Activated naive CD4-positive, alpha-beta T cell treated with anti-CD3 and anti-CD28 coated beads, Interleukin-2, amount 10 ng/mL, durations not matched to agents 7 days and 5 days (primary cell): ENCODE results near the gene GTF2F1.
"Not testable (repeated sequence)": the region's sequence is repeated elsewhere in the genome, so short reads cannot be mapped to it uniquely, and the experiment has no call there.

Experiments
- CTCF ChIA-PET: fragments of 350-600 bp; sonication (Branson Sonifier 250); formaldehyde crosslinking; loops from one replicate; lab custom pipeline; 2021; ENCODE audit warnings: antibody characterized with exemption; lab: Charles Lee
- DNase-seq: peaks from one replicate; pipeline ENCODE4 v3.0.0-alpha.2; 2020
- H3K27ac Mint-ChIP-seq: one replicate; pipeline ENCODE4 v1.8.0; 2021; ENCODE audit warnings: mild to moderate bottlenecking, moderate library complexity, mixed read lengths
- H3K27me3 Mint-ChIP-seq: one replicate; pipeline ENCODE4 v1.8.0; 2021; ENCODE audit warnings: mild to moderate bottlenecking, mixed read lengths
- H3K36me3 Mint-ChIP-seq: one replicate; pipeline ENCODE4 v1.8.0; 2021; ENCODE audit warnings: mixed read lengths
- H3K4me1 Mint-ChIP-seq: one replicate; pipeline ENCODE4 v1.8.0; 2021; ENCODE audit warnings: mixed read lengths
- H3K4me3 Mint-ChIP-seq: one replicate; pipeline ENCODE4 v1.8.0; 2021; ENCODE audit warnings: mild to moderate bottlenecking, moderate library complexity, mixed read lengths
- H3K9me3 Mint-ChIP-seq: one replicate; pipeline ENCODE4 v1.8.0; 2021; ENCODE audit warnings: mixed read lengths

The GTF2F1 gene

GRCh38 chr19:6393074-6393982 lies at the start of gene GTF2F1:
GTF2F1 (minus strand) TSS chr19:6393164; CDS start chr19:6392995, 169 bp downstream.
- H3K27ac Mint-ChIP-seq, result peak within 1 kb of the TSS; percentile 94
- DNase-seq, result peak; percentile 94
- peaks cover 32% of the 10 kb centered on the region for H3K4me1 Mint-ChIP-seq
- peak within 1 kb of the TSS; percentile 96 for H3K4me3 Mint-ChIP-seq
- H3K36me3 Mint-ChIP-seq, result peaks cover 22% of the 10 kb centered on the region
- peaks cover 6% of the 10 kb centered on the region for H3K27me3 Mint-ChIP-seq
- CTCF ChIA-PET, result interaction anchor here (1.2 to 1.3 kb wide), 2 partner anchors 33 to 112 kb away, joined by 3 read pairs; no protein-coding TSS in a partner anchor
- H3K9me3 Mint-ChIP-seq, result no peaks in the 10 kb centered on the region

- H3K27me3 Mint-ChIP-seq, result no peaks in the 10 kb centered on the region
- H3K4me1 Mint-ChIP-seq, result no peaks in the 10 kb centered on the region
- CTCF ChIA-PET, result no interaction called here
- no peak for DNase-seq
- H3K27ac Mint-ChIP-seq, result no peak overlapping the region
- H3K36me3 Mint-ChIP-seq, result peaks cover 4% of the 10 kb centered on the region
- no peaks in the 10 kb centered on the region for H3K9me3 Mint-ChIP-seq
- H3K4me3 Mint-ChIP-seq, result no peak overlapping the region
These were observed 49.2 kb upstream of the GTF2F1 start for GRCh38 chr19:6442087-6442688.

GRCh38 chr19:6440905-6441304 lies 47.9 kb upstream of the GTF2F1 start:
- CTCF ChIA-PET, result no interaction called here

GRCh38 chr19:6439743-6440142 lies 46.8 kb upstream of the GTF2F1 start:
- Mint-ChIP-seq H3K4me3 (no peak overlapping the region), H3K36me3 (no peaks in the 10 kb centered on the region), H3K27ac (no peak overlapping the region), H3K4me1 (no peaks in the 10 kb centered on the region), H3K9me3 (no peaks in the 10 kb centered on the region), H3K27me3 (no peaks in the 10 kb centered on the region)
- CTCF ChIA-PET, result no interaction called here
- DNase-seq, result no peak

More at GRCh38 chr19:6440905-6441304, 47.9 kb upstream of the GTF2F1 start:
- no peak for DNase-seq
- Mint-ChIP-seq H3K9me3 (no peaks in the 10 kb centered on the region), H3K4me3 (no peak overlapping the region), H3K27me3 (no peaks in the 10 kb centered on the region), H3K4me1 (no peaks in the 10 kb centered on the region), H3K27ac (no peak overlapping the region), H3K36me3 (no peaks in the 10 kb centered on the region)

- no peak for DNase-seq
- CTCF ChIA-PET, result no interaction called here
- no peaks in the 10 kb centered on the region for H3K9me3 Mint-ChIP-seq
- no peak within 1 kb of the TSS for H3K4me3 Mint-ChIP-seq
- H3K27ac Mint-ChIP-seq, result no peak within 1 kb of the TSS
- no peaks in the 10 kb centered on the region for H3K36me3 Mint-ChIP-seq
- peaks cover 19% of the 10 kb centered on the region for H3K27me3 Mint-ChIP-seq
- H3K4me1 Mint-ChIP-seq, result peaks cover 8% of the 10 kb centered on the region
These were observed 40.7 kb upstream of the GTF2F1 start, which contains the start of gene SLC25A41 for GRCh38 chr19:6433663-6434062. SLC25A41 (minus strand) TSS chr19:6433763; CDS start chr19:6433693, 70 bp downstream.

GRCh38 chr19:6433165-6433564 lies 40.2 kb upstream of the GTF2F1 start:
- Mint-ChIP-seq H3K27ac (no peak overlapping the region), H3K4me3 (no peak overlapping the region), H3K4me1 (peaks cover 8% of the 10 kb centered on the region), H3K9me3 (no peaks in the 10 kb centered on the region), H3K27me3 (peaks cover 19% of the 10 kb centered on the region), H3K36me3 (no peaks in the 10 kb centered on the region)
- DNase-seq, result no peak
- CTCF ChIA-PET, result no interaction called here

GRCh38 chr19:6431891-6432290 lies 38.9 kb upstream of the GTF2F1 start:
- H3K4me3 Mint-ChIP-seq, result no peak overlapping the region
- peaks cover 8% of the 10 kb centered on the region for H3K4me1 Mint-ChIP-seq
- H3K27me3 Mint-ChIP-seq, result peaks cover 19% of the 10 kb centered on the region
- H3K9me3 Mint-ChIP-seq, result no peaks in the 10 kb centered on the region
- CTCF ChIA-PET, result interaction anchor here (1.4 kb wide), 1 partner anchor 213 kb away, joined by 3 read pairs; no protein-coding TSS in a partner anchor
- no peak for DNase-seq
- no peak overlapping the region for H3K27ac Mint-ChIP-seq
- H3K36me3 Mint-ChIP-seq, result no peaks in the 10 kb centered on the region

GRCh38 chr19:6429419-6430221 lies 36.7 kb upstream of the GTF2F1 start:
- H3K27me3 Mint-ChIP-seq, result peaks cover 19% of the 10 kb centered on the region
- H3K4me3 Mint-ChIP-seq, result peak overlapping the region; percentile 30
- CTCF ChIA-PET, result no interaction called here
- no peaks in the 10 kb centered on the region for H3K36me3 Mint-ChIP-seq
- H3K4me1 Mint-ChIP-seq, result peaks cover 23% of the 10 kb centered on the region
- DNase-seq, result no peak
- H3K27ac Mint-ChIP-seq, result no peak overlapping the region
- H3K9me3 Mint-ChIP-seq, result peaks cover 3% of the 10 kb centered on the region

- H3K27ac Mint-ChIP-seq, DNase-seq, H3K9me3 Mint-ChIP-seq, CTCF ChIA-PET, H3K36me3 Mint-ChIP-seq, H3K4me3 Mint-ChIP-seq: not testable (repeated sequence)
- Mint-ChIP-seq H3K27me3 (peaks cover 19% of the 10 kb centered on the region), H3K4me1 (peaks cover 23% of the 10 kb centered on the region)
These were observed 35.9 kb upstream of the GTF2F1 start for GRCh38 chr19:6428692-6429418.

GRCh38 chr19:6427131-6427530 lies 34.2 kb upstream of the GTF2F1 start:
- Mint-ChIP-seq H3K27ac (peak overlapping the region; percentile 19), H3K9me3 (peaks cover 3% of the 10 kb centered on the region), H3K4me3 (no peak overlapping the region), H3K36me3 (peaks cover 8% of the 10 kb centered on the region), H3K4me1 (peaks cover 39% of the 10 kb centered on the region), H3K27me3 (peaks cover 18% of the 10 kb centered on the region)
- DNase-seq, result no peak
- CTCF ChIA-PET, result interaction anchor here (1.4 to 1.6 kb wide), 2 partner anchors 34 to 208 kb away, joined by 3 to 4 read pairs; partner anchors contain the start of gene GTF2F1

- H3K4me3 Mint-ChIP-seq, result peak overlapping the region; percentile 69
- no peak for DNase-seq
- peaks cover 11% of the 10 kb centered on the region for H3K36me3 Mint-ChIP-seq
- peaks cover 8% of the 10 kb centered on the region for H3K27me3 Mint-ChIP-seq
- peaks cover 3% of the 10 kb centered on the region for H3K9me3 Mint-ChIP-seq
- H3K27ac Mint-ChIP-seq, result peak overlapping the region; percentile 88
- H3K4me1 Mint-ChIP-seq, result peaks cover 42% of the 10 kb centered on the region
- CTCF ChIA-PET, result interaction anchor here (0.9 to 1.6 kb wide), 4 partner anchors 9 to 79 kb away, joined by 3 to 5 read pairs (median 3); partner anchors contain the start of gene GTF2F1
These were observed 33.0 kb upstream of the GTF2F1 start for GRCh38 chr19:6425732-6426620.

- Mint-ChIP-seq H3K27ac (peak overlapping the region; percentile 88), H3K36me3 (peaks cover 20% of the 10 kb centered on the region), H3K4me1 (peaks cover 42% of the 10 kb centered on the region), H3K9me3 (peaks cover 3% of the 10 kb centered on the region), H3K4me3 (peak overlapping the region; percentile 69), H3K27me3 (peaks cover 7% of the 10 kb centered on the region)
- CTCF ChIA-PET, result interaction anchor here (1.0 to 1.6 kb wide), 2 partner anchors 18 to 80 kb away, joined by 3 to 5 read pairs; no protein-coding TSS in a partner anchor
- DNase-seq, result peak; percentile 100
These were observed 32.2 kb upstream of the GTF2F1 start for GRCh38 chr19:6424939-6425731.
